ENCODE measurements around the gene MALT1.
"Not testable (repeated sequence)": the region's sequence is repeated elsewhere in the genome, so short reads cannot be mapped to it uniquely, and the experiment has no call there.

Gene MALT1

GRCh38 chr18:58671111-58671631 lies at the start of gene MALT1:
Gene MALT1, plus strand, starts transcription at chr18:58671465. Its CDS starts 179 bp downstream, at chr18:58671644.
- peak; percentile 94 for DNase-seq

- no peak for DNase-seq
Measured at GRCh38 chr18:58624011-58624410, 47.3 kb upstream of the MALT1 start.

- DNase-seq = no peak
Measured at GRCh38 chr18:58625839-58626238, 45.4 kb upstream of the MALT1 start.

- no peak for DNase-seq
Measured at GRCh38 chr18:58630071-58630470, 41.2 kb upstream of the MALT1 start.

GRCh38 chr18:58631301-58631700 lies 40.0 kb upstream of the MALT1 start:
- no peak for DNase-seq

GRCh38 chr18:58632552-58632951 lies 38.7 kb upstream of the MALT1 start:
- no peak for DNase-seq

- no peak for DNase-seq
Measured at GRCh38 chr18:58633874-58634273, 37.4 kb upstream of the MALT1 start.

- DNase-seq = no peak
Measured at GRCh38 chr18:58635891-58636290, 35.4 kb upstream of the MALT1 start.

- DNase-seq = no peak
Measured at GRCh38 chr18:58637197-58637596, 34.1 kb upstream of the MALT1 start.

- no peak for DNase-seq
Measured at GRCh38 chr18:58637946-58638345, 33.3 kb upstream of the MALT1 start.

- DNase-seq = no peak
Measured at GRCh38 chr18:58638441-58638840, 32.8 kb upstream of the MALT1 start.

- no peak for DNase-seq
Measured at GRCh38 chr18:58639237-58639636, 32.0 kb upstream of the MALT1 start.

GRCh38 chr18:58639751-58640427 lies 31.4 kb upstream of the MALT1 start:
- DNase-seq = no peak

- DNase-seq = no peak
Measured at GRCh38 chr18:58640428-58640805, 30.8 kb upstream of the MALT1 start.

GRCh38 chr18:58640891-58641610 lies 30.2 kb upstream of the MALT1 start:
- DNase-seq = no peak

GRCh38 chr18:58643557-58643956 lies 27.7 kb upstream of the MALT1 start:
- DNase-seq = not testable (repeated sequence)

- no peak for DNase-seq
Measured at GRCh38 chr18:58645398-58645797, 25.9 kb upstream of the MALT1 start.

- no peak for DNase-seq
Measured at GRCh38 chr18:58646334-58646862, 24.9 kb upstream of the MALT1 start.

GRCh38 chr18:58649966-58650816 lies 21.1 kb upstream of the MALT1 start:
- DNase-seq = no peak

GRCh38 chr18:58650830-58651229 lies 20.4 kb upstream of the MALT1 start:
- not testable (repeated sequence) for DNase-seq

GRCh38 chr18:58653144-58653722 lies 18.0 kb upstream of the MALT1 start:
- DNase-seq = not testable (repeated sequence)

- DNase-seq = no peak
Measured at GRCh38 chr18:58653814-58654509, 17.3 kb upstream of the MALT1 start.

Measured in NCI-H510A (cell line).